Neuronal stem cell (in vitro differentiated cells): ENCODE results near the gene TTPAL.
A peak's percentile ranks its signal among the peaks of the same experiment; 100 is the strongest.

Experiments used
- DNase-seq: peaks from one replicate; pipeline ENCODE4 v3.0.0-alpha.2; 2013; ENCODE audit warnings: low spot score
- H2AFZ ChIP-seq: one replicate; pipeline ENCODE4 v1.6.1; 2013; ENCODE audit warnings: mild to moderate bottlenecking, low read length, inconsistent platforms
- H2AK5ac ChIP-seq: 2 replicates; pipeline ENCODE4 v1.6.1; 2013; ENCODE audit warnings: low read depth, mild to moderate bottlenecking, inconsistent platforms, low read length, moderate library complexity, mixed read lengths
- H2BK120ac ChIP-seq: 2 replicates; pipeline ENCODE4 v1.6.1; 2013; ENCODE audit warnings: low read depth, mild to moderate bottlenecking, inconsistent platforms, low read length, moderate library complexity, mixed read lengths
- H2BK12ac ChIP-seq: one replicate; pipeline ENCODE4 v1.6.1; 2013; ENCODE audit warnings: low read length, inconsistent platforms
- H2BK15ac ChIP-seq: 2 replicates; pipeline ENCODE4 v1.6.1; 2013; ENCODE audit warnings: mild to moderate bottlenecking, low read length, inconsistent platforms, mixed read lengths
- H2BK5ac ChIP-seq: one replicate; pipeline ENCODE4 v1.6.1; 2013; ENCODE audit warnings: inconsistent platforms, mild to moderate bottlenecking, low read length, moderate library complexity
- H3K14ac ChIP-seq: one replicate; pipeline ENCODE4 v1.6.1; 2013; ENCODE audit warnings: low read length, inconsistent platforms
- H3K18ac ChIP-seq: 2 replicates; pipeline ENCODE4 v1.6.1; 2013; ENCODE audit warnings: low read length, inconsistent platforms
- H3K23ac ChIP-seq: 2 replicates; pipeline ENCODE4 v1.6.1; 2013; ENCODE audit warnings: low read depth, mild to moderate bottlenecking, mixed read lengths, low read length, inconsistent platforms; ENCODE audit not compliant: poor library complexity
- H3K27ac ChIP-seq: replicated peaks from 3 replicates; pipeline ENCODE4 v1.5.1; 2013; ENCODE audit warnings: low read length, inconsistent platforms
- H3K27me3 ChIP-seq, 3 experiments: 2 replicates each; pipeline ENCODE4 v1.6.1; 2013; ENCODE audit warnings: low read length in 3 of 3, mild to moderate bottlenecking in 2 of 3, inconsistent platforms in 1 of 3, low read depth in 1 of 3, mixed read lengths in 1 of 3, moderate library complexity in 1 of 3; ENCODE audit not compliant: control insufficient read depth in 3 of 3, insufficient read depth in 3 of 3
- H3K36me3 ChIP-seq, 2 donors: replicated peaks in 1 of 2; 2 replicates each; pipeline ENCODE4 v1.6.1; 2013; ENCODE audit warnings: low read length in 2 of 2; ENCODE audit not compliant: control insufficient read depth in 2 of 2, insufficient read depth in 2 of 2
- H3K4ac ChIP-seq: 2 replicates; pipeline ENCODE4 v1.6.1; 2013; ENCODE audit warnings: inconsistent platforms, mild to moderate bottlenecking, low read length, moderate library complexity
- H3K4me1 ChIP-seq, 2 donors: 1 replicate in 1 of 2; 2 replicates in 1 of 2; pipeline ENCODE4 v1.6.1; 2013; ENCODE audit warnings: low read length in 2 of 2, low read depth in 1 of 2; ENCODE audit not compliant: control insufficient read depth in 2 of 2, insufficient read depth in 1 of 2
- H3K4me2 ChIP-seq: one replicate; pipeline ENCODE4 v1.6.1; 2013; ENCODE audit warnings: mild to moderate bottlenecking, low read length, inconsistent platforms; ENCODE audit not compliant: insufficient read depth, poor library complexity, severe bottlenecking
- H3K4me3 ChIP-seq, 2 donors: 2 replicates each; pipeline ENCODE4 v1.5.1; 2013; ENCODE audit warnings: low read length in 2 of 2, mild to moderate bottlenecking in 2 of 2, inconsistent platforms in 1 of 2, moderate library complexity in 1 of 2
- H3K79me1 ChIP-seq: one replicate; pipeline ENCODE4 v1.6.1; 2013; ENCODE audit warnings: low read depth, mild to moderate bottlenecking, inconsistent platforms, low read length, moderate library complexity
- H3K9ac ChIP-seq: one replicate; pipeline ENCODE4 v1.6.1; 2013; ENCODE audit warnings: mild to moderate bottlenecking, low read depth, low read length, inconsistent platforms; ENCODE audit not compliant: poor library complexity
- H3K9me3 ChIP-seq, 2 donors: replicated peaks in 1 of 2; 2 replicates each; pipeline versions ENCODE3 to v1.6.1; 2013; ENCODE audit warnings: low read length in 2 of 2, mild to moderate bottlenecking in 2 of 2, inconsistent platforms in 1 of 2, low read depth in 1 of 2, mixed read lengths in 1 of 2, moderate library complexity in 1 of 2; ENCODE audit not compliant: control insufficient read depth in 2 of 2, insufficient read depth in 1 of 2
- H4K8ac ChIP-seq: one replicate; pipeline ENCODE4 v1.6.1; 2013; ENCODE audit warnings: low read depth, mild to moderate bottlenecking, inconsistent platforms, low read length, moderate library complexity
- H4K91ac ChIP-seq: one replicate; pipeline ENCODE4 v1.6.1; 2013; ENCODE audit warnings: low read length, low read depth, mild to moderate bottlenecking, inconsistent platforms; ENCODE audit not compliant: poor library complexity
- WGBS, 2 donors: extraction: QIAGEN DNeasy Blood & Tissue Kit; methylation state at CpG; one replicate each; pipeline ENCODE4 v1.1.7; 2013; ENCODE audit warnings: missing lambda C conversion rate in 2 of 2, mixed read lengths in 1 of 2; ENCODE audit not compliant: insufficient read length in 2 of 2, insufficient replicate concordance in 1 of 2; ENCODE audit errors: extremely low coverage in 2 of 2; 5-methylcytosine and 5-hydroxymethylcytosine counted together

TTPAL gene

GRCh38 chr20:44432618-44433577, 42.8 kb upstream of the TTPAL start:
- Histone ChIP-seq H3K27ac (no peak overlapping the region), H3K36me3 (no peaks in the 10 kb centered on the region), H3K4ac (no peak overlapping the region), H4K91ac (no peak overlapping the region), H2BK12ac (no peak overlapping the region), H3K4me3 (no peak overlapping the region), H2BK5ac (no peak overlapping the region), H2AK5ac (no peak overlapping the region), H4K8ac (no peak overlapping the region), H3K4me2 (no peak overlapping the region), H3K18ac (no peak overlapping the region), H2BK15ac (no peak overlapping the region), H3K23ac (no peak overlapping the region), H3K4me1 (peaks cover 0 to 2% of the 10 kb centered on the region in 2 donors), H2AFZ (no peak overlapping the region), H3K79me1 (no peaks in the 10 kb centered on the region), H2BK120ac (no peak overlapping the region), H3K14ac (no peak overlapping the region), H3K9ac (no peak overlapping the region), H3K9me3 (no peaks in the 10 kb centered on the region), H3K27me3 (no peaks in the 10 kb centered on the region)
- no peak for DNase-seq
- WGBS, 2 donors = no CpG with 5 or more reads among the region's 8 CpGs

GRCh38 chr20:44433751-44434538, 41.7 kb upstream of the TTPAL start:
- no peak overlapping the region for H2AK5ac ChIP-seq
- H3K27ac ChIP-seq = no peak overlapping the region
- H4K8ac ChIP-seq = no peak overlapping the region
- DNase-seq = no peak
- H3K36me3 ChIP-seq = no peaks in the 10 kb centered on the region
- no peaks in the 10 kb centered on the region for H3K79me1 ChIP-seq
- H2BK12ac ChIP-seq = no peak overlapping the region
- H3K18ac ChIP-seq = no peak overlapping the region
- peaks cover 0 to 2% of the 10 kb centered on the region in 2 donors for H3K4me1 ChIP-seq
- no peaks in the 10 kb centered on the region for H3K27me3 ChIP-seq
- H2BK5ac ChIP-seq = no peak overlapping the region
- no peak overlapping the region for H4K91ac ChIP-seq
- no peaks in the 10 kb centered on the region for H3K9me3 ChIP-seq
- H3K23ac ChIP-seq = no peak overlapping the region
- H3K4me3 ChIP-seq = no peak overlapping the region
- no peak overlapping the region for H3K4me2 ChIP-seq
- WGBS, 2 donors = no CpG with 5 or more reads among the region's 24 CpGs
- no peak overlapping the region for H2BK15ac ChIP-seq
- no peak overlapping the region for H3K9ac ChIP-seq
- no peak overlapping the region for H3K4ac ChIP-seq
- H3K14ac ChIP-seq = no peak overlapping the region
- H2BK120ac ChIP-seq = no peak overlapping the region
- H2AFZ ChIP-seq = no peak overlapping the region

- Histone ChIP-seq H3K9ac (no peak overlapping the region), H2BK12ac (peak overlapping the region; percentile 63), H3K4me1 (peaks cover 0 to 2% of the 10 kb centered on the region in 2 donors), H3K27me3 (no peaks in the 10 kb centered on the region), H2BK5ac (no peak overlapping the region), H4K8ac (no peak overlapping the region), H3K4me3 (no peak overlapping the region), H3K23ac (no peak overlapping the region), H3K79me1 (no peaks in the 10 kb centered on the region), H2AFZ (no peak overlapping the region), H4K91ac (no peak overlapping the region), H3K27ac (no peak overlapping the region), H3K18ac (peak overlapping the region; percentile 52), H3K14ac (peak overlapping the region; percentile 79), H3K4me2 (no peak overlapping the region), H2AK5ac (no peak overlapping the region), H2BK120ac (no peak overlapping the region), H3K4ac (no peak overlapping the region), H3K36me3 (no peaks in the 10 kb centered on the region), H3K9me3 (no peaks in the 10 kb centered on the region), H2BK15ac (no peak overlapping the region)
- DNase-seq = no peak
- no CpG with 5 or more reads among the region's 12 CpGs for WGBS, 2 donors
Observed at GRCh38 chr20:44435630-44436335, 39.9 kb upstream of the TTPAL start.
